HG03060 (cell line): ENCODE measurements around the gene ZNF10.
A peak's percentile ranks its signal among the peaks of the same experiment; 100 is the strongest.

Experiments used
- ATAC-seq: cut with Tn5 transposase; IDR thresholded peaks from one replicate; pipeline ENCODE4 v1.9.1; 2021; ENCODE audit warnings: low read depth, moderate number of reproducible peaks; ENCODE audit not compliant: unreplicated experiment

ZNF10 gene

DNA sequence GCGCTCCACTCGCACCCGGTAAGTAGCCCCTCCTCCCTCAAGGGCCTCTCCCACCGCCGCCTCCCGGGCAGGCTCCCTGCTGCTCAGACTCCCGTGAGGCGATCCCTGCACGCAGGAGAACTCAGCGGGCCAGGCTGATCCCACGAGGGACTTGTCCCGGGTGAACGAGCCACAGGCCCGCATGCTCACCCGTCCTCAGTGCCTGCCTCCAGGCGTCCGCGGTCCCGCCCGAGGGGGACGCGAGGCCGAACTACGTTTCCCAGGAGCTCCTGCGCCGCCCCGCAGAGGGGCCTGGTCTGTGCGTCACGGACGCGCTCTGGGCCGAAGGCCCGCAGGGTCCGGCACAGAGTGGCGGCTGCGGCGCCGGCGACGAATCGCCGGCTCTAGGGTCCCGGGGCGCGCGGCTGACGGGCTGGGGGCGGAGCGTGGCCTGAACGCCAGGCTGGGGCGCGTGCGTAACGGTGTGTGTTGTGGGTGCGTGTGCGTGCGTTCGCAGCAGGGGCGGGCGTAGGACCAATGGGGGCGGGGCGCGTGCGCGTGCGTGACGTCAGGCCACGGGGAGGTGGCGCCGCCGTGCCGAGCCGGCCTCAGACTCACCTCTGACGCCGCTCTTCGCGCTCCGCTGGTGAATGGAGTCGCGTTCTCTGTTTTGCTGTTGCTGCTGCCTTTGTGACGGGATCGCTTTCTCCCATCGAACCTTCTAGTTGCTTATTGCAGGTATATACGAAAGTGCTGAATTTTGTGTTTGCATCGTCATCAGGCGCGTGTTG is at the start of gene ZNF10, which contains the start of gene ZNF891:
TSS of gene ZNF10 (plus strand) at position 590 of the 770 bp plus-strand sequence. CDS start 13,866 bp downstream, outside the sequence.
TSS of gene ZNF891 (minus strand) at position 237 of the 770 bp plus-strand sequence. CDS start 8,356 bp downstream, outside the sequence.
- peak; percentile 83 for ATAC-seq

DNA sequence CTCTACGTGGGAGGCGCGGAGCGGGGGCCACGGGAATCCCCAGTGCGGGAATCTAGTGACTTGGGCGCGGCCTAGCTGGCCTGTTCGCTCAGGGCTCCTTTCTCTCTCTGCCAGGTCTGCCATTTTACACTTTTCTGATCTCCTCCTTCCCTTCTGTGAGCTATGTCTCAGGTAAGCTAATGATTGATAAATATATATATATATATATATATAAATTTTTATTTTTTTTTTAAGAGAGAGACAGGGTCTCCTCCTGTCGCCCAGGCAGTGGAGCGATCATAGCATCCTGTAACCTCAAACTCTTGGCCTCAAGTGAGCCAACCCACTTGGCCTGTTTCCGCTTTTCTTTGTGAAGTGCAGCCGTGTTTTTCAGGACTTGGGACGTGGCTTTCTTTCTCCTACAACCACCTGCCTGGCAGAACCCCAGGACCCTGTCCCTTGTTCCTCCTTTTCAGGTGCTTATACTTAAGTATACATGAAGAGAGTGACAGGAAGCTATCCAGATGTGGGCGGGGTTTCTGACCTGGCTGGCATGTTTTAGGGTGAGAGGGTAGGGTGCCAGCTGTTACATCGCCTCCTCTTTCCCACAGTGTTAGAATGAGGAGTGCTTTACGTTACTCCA is 49.2 kb upstream of the ZNF10 start:
- ATAC-seq = no peak

DNA sequence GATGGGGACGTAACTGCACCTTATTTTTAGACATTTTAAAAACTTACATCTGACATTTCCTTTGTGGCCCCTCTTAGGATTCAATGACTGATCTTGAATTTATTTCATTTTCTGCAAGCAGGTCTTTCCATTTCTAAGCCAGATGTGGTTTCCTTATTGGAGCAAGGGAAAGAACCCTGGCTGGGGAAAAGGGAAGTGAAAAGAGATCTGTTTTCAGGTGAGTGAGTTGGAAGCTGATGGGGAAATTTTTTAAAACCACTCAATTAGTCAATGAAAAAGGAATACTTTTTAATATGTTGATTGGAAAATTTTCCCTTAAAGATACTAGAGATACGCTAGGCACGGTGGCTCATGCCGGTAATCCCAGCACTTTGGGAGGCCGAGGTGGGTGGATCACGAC is 47.1 kb upstream of the ZNF10 start:
- no peak for ATAC-seq

DNA sequence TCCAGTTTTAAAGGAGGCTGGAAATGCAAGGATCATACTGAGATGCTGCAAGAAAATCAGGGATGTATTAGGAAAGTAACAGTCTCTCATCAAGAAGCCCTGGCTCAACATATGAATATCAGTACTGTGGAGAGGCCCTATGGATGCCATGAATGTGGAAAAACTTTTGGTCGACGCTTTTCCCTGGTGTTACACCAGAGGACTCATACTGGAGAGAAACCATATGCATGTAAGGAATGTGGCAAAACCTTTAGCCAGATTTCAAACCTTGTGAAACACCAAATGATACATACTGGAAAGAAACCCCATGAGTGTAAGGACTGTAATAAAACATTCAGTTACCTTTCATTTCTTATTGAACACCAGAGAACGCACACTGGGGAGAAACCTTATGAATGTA is 24.8 kb upstream of the ZNF10 start:
- ATAC-seq = no peak

DNA sequence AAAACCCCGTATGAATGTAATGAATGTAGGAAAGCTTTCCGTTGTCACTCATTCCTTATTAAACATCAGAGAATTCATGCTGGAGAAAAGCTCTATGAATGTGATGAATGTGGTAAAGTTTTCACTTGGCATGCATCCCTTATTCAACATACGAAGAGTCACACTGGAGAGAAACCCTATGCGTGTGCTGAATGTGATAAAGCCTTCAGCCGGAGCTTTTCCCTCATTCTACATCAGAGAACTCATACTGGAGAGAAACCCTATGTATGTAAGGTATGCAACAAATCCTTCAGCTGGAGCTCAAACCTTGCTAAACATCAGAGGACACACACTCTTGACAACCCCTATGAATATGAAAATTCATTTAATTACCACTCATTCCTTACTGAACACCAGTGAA is 24.2 kb upstream of the ZNF10 start:
- ATAC-seq = no peak

DNA sequence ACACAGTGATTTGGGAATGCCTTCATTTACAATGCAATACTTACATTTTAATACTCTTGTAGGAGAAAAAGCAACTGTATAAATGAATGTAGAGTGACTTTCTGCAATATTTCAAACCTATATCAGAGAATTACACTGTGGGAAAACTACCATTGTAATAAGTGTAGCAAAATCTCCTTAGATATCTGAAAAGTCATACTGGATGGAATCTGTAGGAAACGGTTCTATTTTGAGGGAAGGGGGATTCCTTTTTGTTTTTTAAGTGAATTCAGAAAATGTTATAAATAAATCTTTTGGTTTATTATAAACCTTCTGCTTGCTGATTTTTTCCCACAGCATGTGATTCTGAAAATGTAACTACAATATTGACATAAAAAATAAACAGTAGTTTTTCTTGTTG is 23.3 kb upstream of the ZNF10 start:
- ATAC-seq = no peak

DNA sequence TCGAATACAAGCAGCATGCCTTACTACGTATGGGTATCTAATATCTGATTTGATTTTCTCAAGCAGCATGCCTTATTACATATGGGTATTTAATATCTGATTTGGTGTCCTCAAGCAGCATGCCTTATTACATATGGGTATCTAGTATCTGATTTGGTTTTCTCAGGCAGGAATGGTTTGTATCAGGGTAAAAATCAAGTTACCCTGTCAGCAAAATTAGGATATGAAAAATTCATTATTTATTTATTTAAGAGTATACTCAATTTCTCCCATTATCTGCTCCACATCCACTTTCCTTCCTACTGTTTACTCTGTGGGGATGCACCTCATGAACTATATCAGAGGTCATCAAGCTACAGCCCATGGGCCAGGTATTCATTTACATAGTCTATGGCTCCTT is 22.3 kb upstream of the ZNF10 start:
- no peak for ATAC-seq

DNA sequence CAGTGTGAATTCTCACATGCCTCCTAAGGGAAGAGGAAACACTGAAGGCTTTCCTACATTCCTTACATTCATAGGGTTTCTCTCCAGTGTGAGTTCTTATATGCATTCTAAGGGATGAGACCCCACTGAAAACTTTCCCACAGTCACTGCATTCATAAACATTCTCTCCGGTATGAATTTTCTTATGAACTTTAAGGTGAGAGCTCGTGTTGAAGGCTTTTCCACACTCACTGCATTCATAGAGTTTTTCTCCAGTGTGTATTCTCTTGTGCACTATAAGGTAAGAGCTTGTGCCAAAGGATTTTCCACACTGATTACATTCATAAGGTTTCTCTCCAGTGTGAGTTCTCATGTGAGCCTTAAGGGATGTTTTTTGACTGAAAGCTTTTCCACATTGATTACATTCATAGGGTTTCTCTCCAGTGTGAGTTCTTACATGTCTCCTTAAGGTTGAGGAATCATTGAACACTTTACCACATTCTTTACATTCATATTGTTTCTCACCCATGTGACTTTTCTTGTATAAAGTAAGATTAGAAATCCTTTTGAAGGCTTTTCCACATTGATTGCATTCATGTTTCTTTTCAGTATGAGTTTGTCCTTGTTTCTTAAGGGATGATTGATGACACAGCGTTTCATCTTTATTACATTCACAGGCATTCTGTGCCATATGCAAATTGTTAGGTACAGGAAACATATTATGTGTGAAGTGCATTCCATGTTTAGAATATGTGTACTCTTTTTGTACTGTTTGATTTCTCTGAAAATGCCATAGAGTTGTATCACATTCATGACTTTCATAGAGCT is 9.8 kb upstream of the ZNF10 start:
- ATAC-seq = no peak

DNA sequence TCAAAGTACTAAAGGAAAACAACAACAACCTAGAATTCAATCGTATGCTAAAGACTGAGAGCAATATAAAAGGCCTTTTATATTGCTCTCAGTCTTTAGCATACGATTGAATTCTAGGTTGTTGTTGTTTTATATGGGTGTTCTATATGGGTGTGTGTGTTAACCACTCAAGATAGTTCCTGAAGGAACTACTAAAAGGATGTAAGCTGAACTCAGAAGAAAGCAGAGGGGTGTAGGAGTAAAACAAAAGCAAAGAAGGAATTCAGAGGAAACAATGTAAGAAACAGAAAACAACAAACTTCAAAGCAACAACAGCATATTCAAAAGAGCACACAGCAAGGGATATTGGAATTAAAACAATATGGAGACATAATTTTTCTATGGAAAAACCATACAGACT is 5.8 kb upstream of the ZNF10 start:
- ATAC-seq = no peak

DNA sequence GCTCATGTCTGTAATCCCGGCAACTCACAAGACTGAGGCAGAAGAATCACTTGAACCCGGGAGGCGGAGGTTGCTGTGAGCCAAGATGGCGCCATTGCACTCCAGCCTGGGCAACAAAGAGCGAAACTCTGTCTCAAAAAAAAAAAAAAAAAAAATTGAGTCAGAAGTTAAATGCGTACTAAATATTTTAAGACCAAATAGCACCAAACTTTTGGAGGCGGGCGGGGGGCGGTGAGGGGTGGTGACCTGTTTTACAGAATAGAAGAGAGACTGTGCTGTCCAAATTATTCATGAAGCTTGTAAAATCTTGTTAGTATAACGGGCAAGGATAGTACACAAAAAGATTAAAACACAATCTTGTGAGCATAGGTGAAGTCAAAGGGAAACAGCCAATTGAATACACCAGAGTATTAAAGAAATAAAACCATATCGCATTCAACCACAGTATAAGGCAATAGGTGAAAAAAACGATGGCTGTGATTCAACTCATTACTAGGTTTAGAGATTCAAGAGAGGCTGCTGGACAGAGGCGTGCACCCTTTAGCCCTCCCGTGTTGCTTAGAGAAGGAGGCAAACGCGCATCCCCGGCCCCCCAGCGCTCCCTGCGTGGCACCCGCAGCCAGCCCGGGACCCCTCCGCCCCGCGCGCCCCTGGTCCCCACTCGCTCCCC is 924 bp upstream of the ZNF10 start:
- ATAC-seq = no peak

DNA sequence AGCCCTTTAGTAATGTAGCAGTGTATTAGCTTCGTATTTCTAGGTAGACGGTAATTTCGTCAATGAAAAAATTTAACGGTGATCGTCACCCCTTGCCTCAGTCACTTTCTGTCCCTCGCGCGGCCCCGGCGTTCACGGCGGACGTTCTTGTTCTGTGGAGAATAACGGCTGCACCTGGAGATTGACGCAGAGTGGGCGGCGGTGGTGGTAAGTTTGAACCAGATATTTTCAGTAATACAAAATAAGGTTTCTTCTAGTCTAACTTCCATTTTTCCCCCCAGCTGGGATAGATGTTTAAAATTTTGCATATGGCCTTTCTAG is 341 bp downstream of the ZNF10 start:
- no peak for ATAC-seq

DNA sequence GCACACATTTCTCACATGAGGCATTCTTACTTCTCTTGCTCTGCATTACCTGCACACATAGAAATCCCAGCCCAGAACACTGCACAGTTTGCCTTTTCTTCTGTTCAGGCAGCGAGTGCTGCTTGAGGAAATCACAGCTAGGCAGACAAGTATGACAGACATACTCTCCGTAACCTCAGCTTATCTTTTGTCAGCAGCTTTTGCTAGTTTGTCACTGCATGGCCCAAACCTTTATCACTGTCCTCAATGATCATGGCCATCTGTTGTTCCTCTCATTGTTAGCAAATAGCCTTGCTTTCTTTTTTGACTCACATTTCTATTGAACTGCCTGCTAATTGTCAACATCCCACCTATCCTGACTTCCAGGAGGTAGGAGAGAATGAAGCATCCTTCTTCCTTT is 5.3 kb downstream of the ZNF10 start:
- ATAC-seq = no peak

DNA sequence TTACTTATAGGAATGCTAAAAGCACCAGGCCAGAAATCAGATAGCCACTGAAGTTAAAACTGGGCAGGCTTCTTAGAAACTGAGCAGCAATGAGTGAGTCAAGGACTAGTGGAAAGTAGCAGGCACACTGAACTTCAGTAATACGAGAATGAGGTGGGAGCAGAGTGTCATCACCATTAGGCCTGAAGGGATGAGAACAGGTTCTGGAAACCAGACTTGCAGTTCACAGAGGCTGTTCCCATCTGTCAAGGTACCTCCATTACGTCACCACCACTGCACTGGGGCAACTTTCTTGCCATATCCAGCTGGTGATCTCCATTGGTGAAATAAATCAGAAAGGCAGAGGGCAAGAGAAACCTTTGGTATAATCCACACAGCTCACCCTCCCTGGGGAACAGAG is 15.6 kb downstream of the ZNF10 start:
- ATAC-seq = no peak

DNA sequence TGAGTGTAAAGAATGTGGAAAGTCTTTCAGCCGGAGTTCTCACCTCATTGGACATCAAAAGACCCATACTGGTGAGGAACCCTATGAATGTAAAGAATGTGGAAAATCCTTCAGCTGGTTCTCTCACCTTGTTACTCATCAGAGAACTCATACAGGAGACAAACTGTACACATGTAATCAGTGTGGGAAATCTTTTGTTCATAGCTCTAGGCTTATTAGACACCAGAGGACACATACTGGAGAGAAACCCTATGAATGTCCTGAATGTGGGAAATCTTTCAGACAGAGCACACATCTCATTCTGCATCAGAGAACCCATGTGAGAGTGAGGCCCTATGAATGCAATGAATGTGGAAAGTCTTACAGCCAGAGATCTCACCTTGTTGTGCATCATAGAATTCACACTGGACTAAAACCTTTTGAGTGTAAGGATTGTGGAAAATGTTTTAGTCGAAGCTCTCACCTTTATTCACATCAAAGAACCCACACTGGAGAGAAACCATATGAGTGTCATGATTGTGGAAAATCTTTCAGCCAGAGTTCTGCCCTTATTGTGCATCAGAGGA is 25.8 kb downstream of the ZNF10 start:
- ATAC-seq = no peak

DNA sequence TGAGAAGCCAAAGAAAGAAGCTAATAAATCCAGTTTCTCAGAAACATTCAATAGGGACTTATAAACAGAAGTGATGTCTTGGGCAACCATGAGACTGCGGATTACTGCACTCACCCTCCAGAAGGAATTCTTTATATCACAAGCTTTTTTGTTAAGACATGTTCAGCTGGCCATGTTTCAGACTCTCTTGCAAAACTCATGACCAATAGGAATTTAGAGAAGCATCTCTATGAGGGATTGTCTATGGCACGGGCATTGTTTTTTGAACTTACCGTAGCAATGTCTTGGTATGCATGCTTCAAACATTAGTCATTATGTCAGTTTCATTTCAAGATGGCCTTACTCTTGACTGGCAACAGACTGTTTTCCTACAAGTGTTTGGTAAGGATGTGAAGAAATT is 35.3 kb downstream of the ZNF10 start:
- no peak for ATAC-seq

DNA sequence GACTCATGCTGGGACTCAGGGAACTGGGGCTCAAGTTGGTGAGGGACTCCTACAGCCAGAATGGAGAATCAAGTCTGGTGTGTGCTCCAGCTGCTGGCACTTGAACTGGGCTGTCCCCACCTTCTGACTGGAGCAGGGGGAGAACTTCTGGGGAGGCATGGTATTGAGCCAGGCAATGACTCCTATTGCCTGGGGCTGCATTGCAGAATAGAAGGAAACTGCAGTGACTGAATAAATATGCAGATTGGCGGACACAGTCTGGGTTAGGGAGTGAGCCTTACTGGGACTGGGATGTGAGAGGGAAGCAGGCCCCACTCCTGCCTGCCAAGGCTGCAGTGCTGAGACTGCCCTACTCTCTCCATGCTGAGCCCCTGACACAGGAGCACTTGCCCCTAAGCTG is 42.1 kb downstream of the ZNF10 start:
- no peak for ATAC-seq

DNA sequence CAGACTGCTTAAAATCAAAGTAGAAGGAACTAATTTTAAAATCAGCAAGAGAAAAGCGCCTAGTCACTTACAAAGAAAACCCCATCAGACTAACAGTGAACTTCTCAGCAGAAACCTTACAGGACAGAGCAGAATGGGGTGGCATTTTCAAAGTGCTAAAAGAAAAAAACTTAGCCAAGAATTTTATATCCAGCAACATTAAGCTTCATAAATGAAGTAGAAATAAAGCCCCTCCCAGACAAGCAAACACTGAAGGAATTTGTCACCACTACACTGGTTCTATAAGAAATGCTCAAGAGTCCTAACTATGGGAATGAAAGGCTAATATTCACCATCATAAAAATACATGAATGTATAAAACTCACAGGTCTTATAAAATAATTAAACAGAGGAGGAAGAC is 44.5 kb downstream of the ZNF10 start:
- ATAC-seq = no peak

DNA sequence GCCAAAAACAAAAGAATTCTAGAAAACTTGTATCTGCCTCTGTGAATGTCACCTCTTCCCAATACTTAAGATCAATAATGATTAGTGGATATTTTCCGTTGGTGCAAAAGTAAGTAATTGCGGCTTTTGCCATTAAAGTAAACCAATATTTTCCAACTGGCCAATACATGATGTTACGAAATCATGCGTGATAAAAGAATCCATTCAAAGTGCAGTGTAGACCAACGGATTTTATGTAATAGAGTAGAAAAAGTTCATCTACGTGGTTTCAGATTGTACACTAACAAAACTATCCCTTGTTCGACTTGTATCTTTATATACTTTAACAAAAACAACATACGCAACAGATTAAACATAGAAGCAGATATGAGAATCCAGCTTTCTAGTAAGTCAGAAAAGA is 50.2 kb downstream of the ZNF10 start:
- no peak for ATAC-seq

DNA sequence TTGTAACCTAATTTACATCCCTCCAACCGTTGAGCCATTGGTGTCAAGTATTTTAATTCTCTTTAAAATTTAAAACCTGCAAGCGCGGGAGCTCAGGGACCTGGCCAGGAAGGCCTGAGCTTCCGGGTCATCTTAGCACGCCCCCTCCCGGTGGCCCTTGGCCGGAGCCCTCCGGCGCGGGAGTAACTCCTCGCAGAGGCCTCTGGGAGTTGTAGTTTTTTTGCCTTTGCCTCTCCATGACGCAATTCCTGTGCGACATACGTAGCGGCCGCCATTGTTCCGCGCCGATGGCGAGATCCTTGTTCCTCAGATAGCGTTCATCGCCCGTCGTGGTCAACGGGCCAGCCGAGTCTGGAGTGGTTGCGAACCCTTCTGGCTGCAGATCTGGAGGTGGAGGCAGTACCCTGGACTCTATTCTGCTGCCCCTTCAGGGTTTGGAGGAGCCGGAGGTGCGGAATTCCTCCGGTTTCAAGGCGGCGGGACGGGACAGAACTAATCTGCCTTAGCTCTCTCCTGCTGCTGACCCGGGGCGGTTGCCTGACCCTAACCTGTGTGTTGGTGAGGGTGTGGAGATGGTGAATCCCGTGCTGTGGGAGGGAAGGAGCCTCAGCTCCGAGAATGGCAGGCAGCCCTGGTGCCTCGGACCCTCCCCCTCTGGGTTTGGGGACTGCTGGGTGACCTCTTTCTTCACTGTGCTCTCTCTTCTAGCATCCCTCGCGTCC is 51.0 kb downstream of the ZNF10 start, which contains the start of gene ZNF268:
TSS of gene ZNF268 (plus strand) at position 258 of the 722 bp plus-strand sequence. CDS start 503 bp downstream, outside the sequence.
- peak; percentile 91 for ATAC-seq

DNA sequence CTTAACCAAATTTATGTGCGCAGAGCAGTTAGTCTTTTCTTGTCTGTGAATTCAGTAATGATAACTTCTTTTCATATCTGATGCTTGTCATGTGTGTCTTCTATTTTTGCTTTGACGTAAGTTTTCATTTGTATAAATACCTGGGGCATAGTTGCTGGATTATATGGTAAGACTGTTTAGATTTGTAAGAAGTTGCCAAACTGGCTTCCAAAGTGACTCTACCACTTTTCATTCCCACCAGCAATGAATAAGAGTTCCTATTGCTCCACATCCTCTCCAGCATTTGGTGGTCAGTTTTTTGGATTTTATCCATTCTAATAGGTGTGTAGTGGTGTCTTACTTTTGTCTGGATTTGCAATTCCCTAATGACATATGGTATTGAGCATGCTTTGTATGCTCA is 59.7 kb downstream of the ZNF10 start:
- ATAC-seq = no peak
